Measurements from ENCODE around the gene CHI3L1. TPM values are rescaled to one million over a fixed set of nuclear protein-coding genes. Genes with fewer than 3 reads are reported as not detected.

Gene CHI3L1
- total and polyA plus RNA-seq, 8 donors, result 1.7 to 12.1 (median 7.9) TPM

- Histone ChIP-seq H3K9me3 (no peaks in the 10 kb centered on the region), H3K27me3 (no peaks in the 10 kb centered on the region), H3K27ac (peak overlapping the region in 2 of 4 donors; percentile 30 to 41), H3K4me3 (no peak overlapping the region), H3K36me3 (no peaks in the 10 kb centered on the region), H3K4me1 (peaks cover 0 to 7% (median 0%) of the 10 kb centered on the region in 3 donors)
- FAIRE-seq, result no peak
- WGBS, 2 donors, result 68 to 72% methylated on average over 9 of the region's 10 CpGs
- TF ChIP-seq, protein P1, sequence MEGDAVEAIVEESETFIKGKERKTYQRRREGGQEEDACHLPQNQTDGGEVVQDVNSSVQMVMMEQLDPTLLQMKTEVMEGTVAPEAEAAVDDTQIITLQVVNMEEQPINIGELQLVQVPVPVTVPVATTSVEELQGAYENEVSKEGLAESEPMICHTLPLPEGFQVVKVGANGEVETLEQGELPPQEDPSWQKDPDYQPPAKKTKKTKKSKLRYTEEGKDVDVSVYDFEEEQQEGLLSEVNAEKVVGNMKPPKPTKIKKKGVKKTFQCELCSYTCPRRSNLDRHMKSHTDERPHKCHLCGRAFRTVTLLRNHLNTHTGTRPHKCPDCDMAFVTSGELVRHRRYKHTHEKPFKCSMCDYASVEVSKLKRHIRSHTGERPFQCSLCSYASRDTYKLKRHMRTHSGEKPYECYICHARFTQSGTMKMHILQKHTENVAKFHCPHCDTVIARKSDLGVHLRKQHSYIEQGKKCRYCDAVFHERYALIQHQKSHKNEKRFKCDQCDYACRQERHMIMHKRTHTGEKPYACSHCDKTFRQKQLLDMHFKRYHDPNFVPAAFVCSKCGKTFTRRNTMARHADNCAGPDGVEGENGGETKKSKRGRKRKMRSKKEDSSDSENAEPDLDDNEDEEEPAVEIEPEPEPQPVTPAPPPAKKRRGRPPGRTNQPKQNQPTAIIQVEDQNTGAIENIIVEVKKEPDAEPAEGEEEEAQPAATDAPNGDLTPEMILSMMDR (IDR thresholded peaks at IDR 0.05), result no peak
- no peak for DNase-seq
- intact Hi-C loops (cut with DNase I), result no loop called here
- no peak for ATAC-seq
These were observed 34.1 kb downstream of the CHI3L1 start for GRCh38 chr1:203152158-203153034.

DNA sequence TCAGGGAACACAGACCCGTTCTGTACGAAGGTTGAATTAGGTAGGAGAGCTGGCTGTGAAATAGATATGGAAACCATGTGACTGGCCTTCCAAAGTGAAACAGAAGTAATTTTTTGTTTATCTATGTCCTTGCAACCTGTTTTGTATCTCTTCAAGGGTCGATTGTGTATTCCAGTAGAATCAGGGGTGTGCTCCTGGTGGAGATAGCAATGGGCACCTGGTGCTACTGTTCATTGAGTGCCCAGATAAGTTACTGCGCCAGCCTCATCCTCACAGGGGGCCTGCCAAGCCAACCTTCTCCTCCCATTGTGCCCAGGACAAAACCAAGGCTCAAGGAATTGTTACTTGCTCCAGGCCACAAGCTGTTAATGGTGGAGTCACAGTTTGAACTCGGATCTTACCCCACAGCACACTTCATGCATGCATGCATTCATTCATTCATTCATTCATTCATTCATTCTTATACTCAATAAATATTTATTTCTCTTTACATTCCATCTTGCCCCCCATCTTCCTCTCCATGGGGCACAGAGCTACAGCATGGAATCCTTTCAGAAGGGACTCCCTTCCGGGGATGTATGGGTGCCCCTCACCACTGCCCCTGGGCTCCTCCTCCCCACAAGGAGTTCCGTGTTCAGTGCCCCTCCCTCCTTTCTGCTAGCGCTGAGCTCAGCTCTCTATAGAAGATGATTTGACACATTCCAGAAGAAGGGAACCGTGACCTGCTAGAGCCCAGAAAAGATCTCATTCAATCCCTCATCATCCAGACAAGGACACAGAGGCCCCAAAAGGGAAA lies 34.9 kb downstream of the CHI3L1 start:
- Histone ChIP-seq H3K27ac (peak overlapping the region in 1 of 4 donors; percentile 8), H3K36me3 (no peaks in the 10 kb centered on the region), H3K9me3 (no peaks in the 10 kb centered on the region), H3K4me3 (no peak overlapping the region), H3K27me3 (no peaks in the 10 kb centered on the region), H3K4me1 (peaks cover 0 to 7% (median 0%) of the 10 kb centered on the region in 3 donors)
- ATAC-seq (no peak), DNase-seq (no peak), FAIRE-seq (no peak)
- TF ChIP-seq, protein P1 (IDR thresholded peaks at IDR 0.05), result no peak
- intact Hi-C loops (cut with DNase I), result no loop called here
- 46% methylated on average over 9 of the region's 9 CpGs for WGBS, 2 donors

DNA sequence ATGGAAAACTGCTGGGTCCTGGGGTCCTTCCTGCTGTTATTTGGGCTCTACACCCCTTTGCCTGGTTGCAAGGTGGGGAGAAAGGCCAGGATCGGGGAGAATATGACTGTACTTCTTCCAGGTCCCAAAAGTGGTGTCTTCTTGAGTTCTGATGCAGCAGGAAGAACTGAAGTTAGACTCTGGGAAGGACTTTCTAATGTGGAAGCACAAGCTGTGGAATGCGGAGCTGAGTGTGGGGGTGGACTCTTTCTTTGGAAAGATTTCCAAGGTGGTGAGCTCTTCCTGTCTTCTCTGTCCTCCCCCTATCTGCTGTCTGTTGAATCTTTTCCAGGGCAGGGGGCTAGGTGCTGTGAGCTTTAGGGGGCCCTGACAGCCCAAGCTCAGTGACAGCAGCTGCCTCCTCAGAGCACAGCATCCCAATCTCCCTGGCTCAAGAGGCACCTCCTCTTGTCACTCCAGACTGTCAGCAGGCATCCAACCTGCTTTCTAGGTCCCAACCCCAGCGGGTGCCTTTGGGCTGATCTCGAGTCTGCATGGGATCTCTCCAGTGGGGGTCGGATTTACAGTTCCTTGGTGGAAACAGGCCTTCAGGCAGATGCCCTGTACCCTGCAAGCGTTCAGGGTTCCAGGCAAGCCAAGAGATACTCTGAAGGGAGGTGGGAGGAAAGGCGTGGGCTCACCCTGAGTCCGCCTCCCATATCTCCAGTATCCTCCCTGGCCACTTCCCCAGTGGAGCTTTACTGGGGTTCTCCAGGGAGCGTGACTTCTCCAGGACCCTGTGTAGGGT lies 35.8 kb downstream of the CHI3L1 start:
- Histone ChIP-seq H3K4me3 (no peak overlapping the region), H3K9me3 (no peaks in the 10 kb centered on the region), H3K27me3 (no peaks in the 10 kb centered on the region), H3K4me1 (peaks cover 0 to 7% (median 0%) of the 10 kb centered on the region in 3 donors), H3K36me3 (no peaks in the 10 kb centered on the region), H3K27ac (peak overlapping the region in 3 of 4 donors; percentile 3 to 75 (median 57))
- FAIRE-seq, result no peak
- ATAC-seq, result no peak
- WGBS, 2 donors, result 63 to 72% methylated on average over 9 of the region's 9 CpGs
- intact Hi-C loops (cut with DNase I), result no loop called here
- peak in 1 of 6 donors; percentile 20 for DNase-seq
- TF ChIP-seq, protein P1 (IDR thresholded peaks at IDR 0.05), result no peak

DNA sequence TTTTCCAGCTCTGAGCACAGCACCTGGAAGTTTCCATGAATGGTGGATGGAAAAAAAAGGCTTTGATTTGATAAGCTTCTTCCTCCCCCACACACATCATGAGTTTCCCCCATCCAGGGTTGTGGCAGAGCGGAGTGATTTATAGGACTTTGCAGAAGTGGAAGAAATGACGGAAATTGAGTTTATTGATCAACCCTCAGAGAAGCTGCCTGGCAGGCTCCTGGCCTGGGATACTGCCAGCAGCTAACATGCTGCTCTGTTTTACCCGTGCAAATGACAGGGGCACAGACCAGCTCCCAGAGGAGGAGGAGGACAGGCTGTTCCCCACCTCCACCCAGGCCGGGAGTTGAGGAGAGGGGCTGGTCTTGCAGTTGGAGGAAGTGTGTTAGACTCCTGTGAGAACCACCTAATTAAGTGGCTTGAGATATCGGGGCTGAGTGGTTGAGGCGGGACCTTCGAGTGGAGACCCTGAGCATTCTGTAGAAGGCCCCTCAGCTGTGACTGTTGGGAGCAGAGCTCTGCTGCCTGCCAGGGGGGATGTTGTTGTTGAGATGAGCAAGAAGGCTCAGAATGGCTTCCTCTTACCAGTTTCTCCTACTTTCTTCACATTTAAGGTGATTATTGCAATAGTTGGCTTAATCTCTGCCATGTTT lies 37.2 kb downstream of the CHI3L1 start:
- no peaks in the 10 kb centered on the region for H3K27me3 ChIP-seq
- peak overlapping the region; percentile 3 to 75 (median 48) for H3K27ac ChIP-seq
- FAIRE-seq (no peak), ATAC-seq (peak; percentile 54 to 74 (median 66)), DNase-seq (peak in 4 of 6 donors; percentile 30 to 73 (median 66))
- H3K4me3 ChIP-seq, result no peak overlapping the region
- 37 to 38% methylated on average over 7 of the region's 7 CpGs for WGBS, 2 donors
- no peaks in the 10 kb centered on the region for H3K36me3 ChIP-seq
- TF ChIP-seq, protein P1 (IDR thresholded peaks at IDR 0.05), result no peak
- H3K9me3 ChIP-seq, result no peaks in the 10 kb centered on the region
- intact Hi-C loops (cut with DNase I), result no loop called here
- H3K4me1 ChIP-seq, result peaks cover 0 to 7% (median 0%) of the 10 kb centered on the region in 3 donors

Measured in pancreas (tissue), 10 donors.